Testis (tissue), 2 donors: ENCODE measurements around the gene LYPD6B.

ENCODE experiments used
- POLR2A ChIP-seq: fragments of 450-650 bp; IDR thresholded peaks from one replicate; pipeline ENCODE4 v1.6.1; 2017; ENCODE audit warnings: antibody characterized with exemption, mild to moderate bottlenecking, moderate library complexity
- TF ChIP-seq, protein P1 (sequence below), 3 experiments: fragments of 450-650 bp in 2 of 3; fragments of 200-600 bp in 1 of 3; sonication (generic) in 1 of 3; IDR thresholded peaks; one replicate each; pipeline ENCODE4 v1.5.1; 2016 to 2019; ENCODE audit warnings: antibody characterized with exemption in 3 of 3, mild to moderate bottlenecking in 2 of 3, moderate library complexity in 1 of 3

DNA sequence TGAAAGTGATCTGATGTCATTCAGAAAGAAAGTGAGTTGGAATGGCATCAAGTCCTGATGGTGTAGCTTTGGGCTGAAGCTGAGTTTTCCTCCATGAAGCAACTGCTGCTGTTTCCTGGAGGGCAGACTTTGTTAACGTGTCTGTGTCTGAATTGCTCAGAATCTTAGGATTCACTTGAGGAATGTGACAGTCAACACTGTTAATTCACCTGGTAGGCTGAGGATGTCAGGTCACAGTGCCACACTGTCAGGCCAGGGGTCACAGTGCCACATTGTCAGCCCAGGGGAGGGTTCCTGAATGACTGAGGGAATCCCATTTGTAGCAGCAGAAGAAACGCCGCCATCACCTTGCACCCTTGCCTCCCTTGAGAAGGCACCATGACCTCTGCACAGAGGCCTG lies 39.4 kb downstream of the LYPD6B start:
- TF ChIP-seq, protein P1, sequence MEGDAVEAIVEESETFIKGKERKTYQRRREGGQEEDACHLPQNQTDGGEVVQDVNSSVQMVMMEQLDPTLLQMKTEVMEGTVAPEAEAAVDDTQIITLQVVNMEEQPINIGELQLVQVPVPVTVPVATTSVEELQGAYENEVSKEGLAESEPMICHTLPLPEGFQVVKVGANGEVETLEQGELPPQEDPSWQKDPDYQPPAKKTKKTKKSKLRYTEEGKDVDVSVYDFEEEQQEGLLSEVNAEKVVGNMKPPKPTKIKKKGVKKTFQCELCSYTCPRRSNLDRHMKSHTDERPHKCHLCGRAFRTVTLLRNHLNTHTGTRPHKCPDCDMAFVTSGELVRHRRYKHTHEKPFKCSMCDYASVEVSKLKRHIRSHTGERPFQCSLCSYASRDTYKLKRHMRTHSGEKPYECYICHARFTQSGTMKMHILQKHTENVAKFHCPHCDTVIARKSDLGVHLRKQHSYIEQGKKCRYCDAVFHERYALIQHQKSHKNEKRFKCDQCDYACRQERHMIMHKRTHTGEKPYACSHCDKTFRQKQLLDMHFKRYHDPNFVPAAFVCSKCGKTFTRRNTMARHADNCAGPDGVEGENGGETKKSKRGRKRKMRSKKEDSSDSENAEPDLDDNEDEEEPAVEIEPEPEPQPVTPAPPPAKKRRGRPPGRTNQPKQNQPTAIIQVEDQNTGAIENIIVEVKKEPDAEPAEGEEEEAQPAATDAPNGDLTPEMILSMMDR (IDR thresholded peaks at IDR 0.05): no peak
- no peak for TF ChIP-seq POLR2A
